ENCODE results near the gene NHLRC2. TPM values are rescaled to one million over a fixed set of nuclear protein-coding genes. Genes with fewer than 3 reads are reported as not detected.
"Not testable (repeated sequence)": the region's sequence is repeated elsewhere in the genome, so short reads cannot be mapped to it uniquely, and the experiment has no call there.

The NHLRC2 gene
- total and polyA plus RNA-seq, 4 donors: 2.4 to 40.0 (median 21.0) TPM

- no peak overlapping the region for H3K4me3 ChIP-seq (ENCODE audit: low read length in 2 of 2)
- no peaks in the 10 kb centered on the region for H3K4me1 ChIP-seq (ENCODE audit: control insufficient read depth in 1 of 2, insufficient read depth in 2 of 2, low read length in 2 of 2)
- H3K9me3 ChIP-seq (ENCODE audit: control insufficient read depth, low read length): no peaks in the 10 kb centered on the region
- H3K27me3 ChIP-seq (ENCODE audit: control insufficient read depth in 1 of 2, insufficient read depth in 2 of 2, low read length in 1 of 2): no peaks in the 10 kb centered on the region
- ATAC-seq (ENCODE audit: low FRiP score) (no peak), DNase-seq (no peak)
- H3K36me3 ChIP-seq (ENCODE audit: control insufficient read depth in 1 of 2, insufficient read depth in 2 of 2, low read length in 1 of 2): no peaks in the 10 kb centered on the region
- intact Hi-C loops (cut with DNase I): no loop called here
- no peak overlapping the region for H3K27ac ChIP-seq (ENCODE audit: low read depth in 1 of 2, low read length in 2 of 2)
- WGBS, 2 donors: 90 to 93% methylated on average over 1 of the region's 1 CpG
These were observed 78.4 kb downstream of the NHLRC2 start for GRCh38 chr10:113932854-113933253.

DNA sequence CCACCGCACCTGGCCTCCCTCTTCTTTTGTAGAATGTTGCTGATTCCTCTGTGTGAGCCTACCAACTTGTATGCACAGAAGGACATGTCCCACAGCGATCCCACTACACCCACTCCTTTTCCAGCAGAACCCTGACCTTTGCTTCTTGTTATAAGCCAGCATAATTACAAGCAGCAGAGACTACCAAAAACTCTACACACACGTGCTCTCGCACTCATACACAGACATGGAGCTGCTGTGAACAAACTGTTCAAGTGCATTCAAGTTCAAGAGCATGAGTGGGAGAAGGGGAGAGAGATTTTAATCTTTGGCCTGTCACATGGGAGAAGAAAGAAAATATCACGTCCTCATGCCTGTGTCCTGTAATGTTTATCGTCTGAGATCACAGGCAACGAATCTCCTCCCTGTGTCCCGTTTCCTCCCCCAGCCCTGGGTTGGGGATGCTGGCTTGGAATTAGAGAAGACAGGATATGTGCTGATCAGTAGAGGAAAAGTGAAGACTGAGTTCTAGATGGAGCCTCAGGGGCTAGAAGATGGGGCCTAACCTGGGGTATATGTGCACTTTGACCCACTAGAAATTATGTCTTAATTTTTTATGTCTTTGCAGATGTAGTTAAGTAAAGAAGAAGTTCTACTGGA, 79.6 kb downstream of the NHLRC2 start:
- Histone ChIP-seq H3K27ac (ENCODE audit: low read depth in 1 of 2, low read length in 2 of 2) (no peak overlapping the region), H3K27me3 (ENCODE audit: control insufficient read depth in 1 of 2, insufficient read depth in 2 of 2, low read length in 1 of 2) (no peaks in the 10 kb centered on the region), H3K4me1 (ENCODE audit: control insufficient read depth in 1 of 2, insufficient read depth in 2 of 2, low read length in 2 of 2) (no peaks in the 10 kb centered on the region), H3K9me3 (ENCODE audit: control insufficient read depth, low read length) (no peaks in the 10 kb centered on the region), H3K36me3 (ENCODE audit: control insufficient read depth in 1 of 2, insufficient read depth in 2 of 2, low read length in 1 of 2) (no peaks in the 10 kb centered on the region), H3K4me3 (ENCODE audit: low read length in 2 of 2) (no peak overlapping the region)
- no peak for ATAC-seq (ENCODE audit: low FRiP score)
- DNase-seq: no peak
- 69 to 76% methylated on average over 8 of the region's 8 CpGs for WGBS, 2 donors
- intact Hi-C loops (cut with DNase I): no loop called here

DNA sequence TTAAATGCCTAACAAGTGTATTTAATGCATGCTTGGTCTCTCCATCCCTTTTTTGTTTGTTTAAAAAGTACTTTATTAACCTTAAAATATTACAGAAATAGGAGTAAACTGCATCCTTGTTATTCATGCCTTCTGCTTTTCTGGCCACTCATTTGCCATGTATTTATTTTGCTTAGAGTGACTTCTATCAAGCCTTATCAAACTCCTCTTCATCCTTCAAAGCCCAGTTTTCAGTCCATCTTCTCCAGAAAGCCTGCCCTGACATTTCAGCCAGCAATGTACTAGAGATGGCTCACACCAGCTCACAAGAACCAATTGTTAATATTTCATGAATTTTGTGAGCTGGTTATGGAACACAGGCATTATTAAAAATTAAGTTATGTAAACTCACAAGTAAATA, 82.8 kb downstream of the NHLRC2 start:
- no peaks in the 10 kb centered on the region for H3K36me3 ChIP-seq (ENCODE audit: control insufficient read depth in 1 of 2, insufficient read depth in 2 of 2, low read length in 1 of 2)
- no peak for ATAC-seq (ENCODE audit: low FRiP score)
- intact Hi-C loops (cut with DNase I): no loop called here

GRCh38 chr10:113937756-113938155, 83.3 kb downstream of the NHLRC2 start:
- DNase-seq (no peak), ATAC-seq (ENCODE audit: low FRiP score) (no peak)
- Histone ChIP-seq H3K27me3 (ENCODE audit: control insufficient read depth in 1 of 2, insufficient read depth in 2 of 2, low read length in 1 of 2) (no peaks in the 10 kb centered on the region), H3K4me1 (ENCODE audit: control insufficient read depth in 1 of 2, insufficient read depth in 2 of 2, low read length in 2 of 2) (no peaks in the 10 kb centered on the region), H3K9me3 (ENCODE audit: control insufficient read depth, low read length) (no peaks in the 10 kb centered on the region), H3K27ac (ENCODE audit: low read depth in 1 of 2, low read length in 2 of 2) (no peak overlapping the region), H3K36me3 (ENCODE audit: control insufficient read depth in 1 of 2, insufficient read depth in 2 of 2, low read length in 1 of 2) (no peaks in the 10 kb centered on the region), H3K4me3 (ENCODE audit: low read length in 2 of 2) (no peak overlapping the region)
- 66 to 68% methylated on average over 7 of the region's 7 CpGs for WGBS, 2 donors
- intact Hi-C loops (cut with DNase I): no loop called here

More for the DNA sequence above, 82.8 kb downstream of the NHLRC2 start:
- DNase-seq: no peak
- H3K4me3 ChIP-seq (ENCODE audit: low read length in 2 of 2): no peak overlapping the region
- H3K27me3 ChIP-seq (ENCODE audit: control insufficient read depth in 1 of 2, insufficient read depth in 2 of 2, low read length in 1 of 2): no peaks in the 10 kb centered on the region
- H3K27ac ChIP-seq (ENCODE audit: low read depth in 1 of 2, low read length in 2 of 2): no peak overlapping the region
- no peaks in the 10 kb centered on the region for H3K9me3 ChIP-seq (ENCODE audit: control insufficient read depth, low read length)
- H3K4me1 ChIP-seq (ENCODE audit: control insufficient read depth in 1 of 2, insufficient read depth in 2 of 2, low read length in 2 of 2): no peaks in the 10 kb centered on the region

GRCh38 chr10:113939212-113939860, 84.9 kb downstream of the NHLRC2 start:
- Histone ChIP-seq H3K9me3 (ENCODE audit: control insufficient read depth, low read length) (no peaks in the 10 kb centered on the region), H3K36me3 (ENCODE audit: control insufficient read depth in 1 of 2, insufficient read depth in 2 of 2, low read length in 1 of 2) (no peaks in the 10 kb centered on the region), H3K27ac (ENCODE audit: low read depth in 1 of 2, low read length in 2 of 2) (no peak overlapping the region), H3K4me3 (ENCODE audit: low read length in 2 of 2) (no peak overlapping the region), H3K27me3 (ENCODE audit: control insufficient read depth in 1 of 2, insufficient read depth in 2 of 2, low read length in 1 of 2) (no peaks in the 10 kb centered on the region), H3K4me1 (ENCODE audit: control insufficient read depth in 1 of 2, insufficient read depth in 2 of 2, low read length in 2 of 2) (no peaks in the 10 kb centered on the region)
- ATAC-seq (ENCODE audit: low FRiP score) (no peak), DNase-seq (no peak)
- WGBS, 2 donors: 76 to 77% methylated on average over 7 of the region's 7 CpGs
- intact Hi-C loops (cut with DNase I): no loop called here

- Histone ChIP-seq H3K9me3 (ENCODE audit: control insufficient read depth, low read length) (no peaks in the 10 kb centered on the region), H3K27me3 (ENCODE audit: control insufficient read depth in 1 of 2, insufficient read depth in 2 of 2, low read length in 1 of 2) (no peaks in the 10 kb centered on the region), H3K36me3 (ENCODE audit: control insufficient read depth in 1 of 2, insufficient read depth in 2 of 2, low read length in 1 of 2) (no peaks in the 10 kb centered on the region), H3K27ac (ENCODE audit: low read depth in 1 of 2, low read length in 2 of 2) (no peak overlapping the region), H3K4me1 (ENCODE audit: control insufficient read depth in 1 of 2, insufficient read depth in 2 of 2, low read length in 2 of 2) (no peaks in the 10 kb centered on the region), H3K4me3 (ENCODE audit: low read length in 2 of 2) (no peak overlapping the region)
- no peak for ATAC-seq (ENCODE audit: low FRiP score)
- intact Hi-C loops (cut with DNase I): no loop called here
- DNase-seq: no peak
- WGBS, 2 donors: 75 to 77% methylated on average over 4 of the region's 4 CpGs
These were observed 86.7 kb downstream of the NHLRC2 start for GRCh38 chr10:113941140-113941539.

DNA sequence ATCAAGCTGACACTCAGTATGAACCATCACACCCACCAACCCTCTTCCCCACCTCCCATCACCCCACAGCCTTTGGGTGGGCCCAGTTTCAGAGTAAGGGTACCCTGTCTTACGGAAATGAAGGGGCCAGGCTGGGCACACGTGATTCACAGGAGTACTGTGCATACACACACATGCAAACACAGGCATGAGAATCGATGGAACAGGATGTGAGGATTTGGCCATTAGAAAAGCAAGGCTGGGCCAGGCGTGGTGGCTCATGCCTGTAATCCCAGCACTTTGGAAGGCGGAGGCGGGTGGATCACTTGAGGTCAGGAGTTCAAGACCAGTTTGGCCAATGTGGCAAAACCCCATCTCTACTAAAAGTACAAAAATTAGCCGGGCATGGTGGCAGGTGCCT, 88.7 kb downstream of the NHLRC2 start:
- intact Hi-C loops (cut with DNase I); H3K36me3 ChIP-seq (ENCODE audit: control insufficient read depth in 1 of 2, insufficient read depth in 2 of 2, low read length in 1 of 2); H3K27ac ChIP-seq (ENCODE audit: low read depth in 1 of 2, low read length in 2 of 2); H3K27me3 ChIP-seq (ENCODE audit: control insufficient read depth in 1 of 2, insufficient read depth in 2 of 2, low read length in 1 of 2); ATAC-seq (ENCODE audit: low FRiP score); H3K9me3 ChIP-seq (ENCODE audit: control insufficient read depth, low read length); H3K4me3 ChIP-seq (ENCODE audit: low read length in 2 of 2); H3K4me1 ChIP-seq (ENCODE audit: control insufficient read depth in 1 of 2, insufficient read depth in 2 of 2, low read length in 2 of 2); DNase-seq: not testable (repeated sequence)
- 94 to 96% methylated on average over 7 of the region's 7 CpGs for WGBS, 2 donors

DNA sequence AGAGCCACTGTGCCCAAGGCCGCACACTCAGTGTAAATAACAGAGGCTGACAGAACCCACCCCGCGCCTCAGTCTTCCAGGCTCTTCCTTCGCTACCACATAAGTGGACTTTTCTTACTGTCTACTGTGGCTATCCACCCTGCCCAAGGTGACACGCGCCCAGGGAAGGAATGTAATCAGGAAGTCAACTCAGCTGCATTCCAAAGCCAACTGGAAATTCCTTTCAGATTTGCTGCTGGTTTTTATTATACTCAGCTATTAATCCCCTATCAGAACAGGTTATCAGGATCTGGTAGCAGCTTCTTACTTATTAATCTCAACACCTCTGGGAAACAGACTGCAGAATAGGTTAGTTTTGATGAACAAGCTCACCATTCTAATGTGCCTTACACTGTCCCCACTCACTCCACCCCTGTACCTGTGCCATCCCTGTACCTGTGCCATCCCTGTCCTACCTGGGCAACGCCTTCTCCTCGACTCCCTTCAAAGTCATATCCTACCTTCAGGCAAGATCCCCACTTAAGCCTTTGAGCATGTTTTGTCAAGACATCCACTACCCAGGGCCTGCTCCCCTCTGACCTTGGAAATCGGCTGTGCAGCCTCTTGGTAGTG, 90.7 kb downstream of the NHLRC2 start:
- Histone ChIP-seq H3K4me3 (ENCODE audit: low read length in 2 of 2) (no peak overlapping the region), H3K9me3 (ENCODE audit: control insufficient read depth, low read length) (no peaks in the 10 kb centered on the region), H3K36me3 (ENCODE audit: control insufficient read depth in 1 of 2, insufficient read depth in 2 of 2, low read length in 1 of 2) (no peaks in the 10 kb centered on the region), H3K4me1 (ENCODE audit: control insufficient read depth in 1 of 2, insufficient read depth in 2 of 2, low read length in 2 of 2) (no peaks in the 10 kb centered on the region), H3K27me3 (ENCODE audit: control insufficient read depth in 1 of 2, insufficient read depth in 2 of 2, low read length in 1 of 2) (no peaks in the 10 kb centered on the region), H3K27ac (ENCODE audit: low read depth in 1 of 2, low read length in 2 of 2) (no peak overlapping the region)
- WGBS, 2 donors: 90% methylated on average over 9 of the region's 9 CpGs
- DNase-seq: no peak
- ATAC-seq (ENCODE audit: low FRiP score): no peak
- intact Hi-C loops (cut with DNase I): no loop called here

- ATAC-seq (ENCODE audit: low FRiP score) (no peak), DNase-seq (no peak)
- 91% methylated on average over 4 of the region's 4 CpGs for WGBS, 2 donors
- Histone ChIP-seq H3K27me3 (ENCODE audit: control insufficient read depth in 1 of 2, insufficient read depth in 2 of 2, low read length in 1 of 2) (no peaks in the 10 kb centered on the region), H3K36me3 (ENCODE audit: control insufficient read depth in 1 of 2, insufficient read depth in 2 of 2, low read length in 1 of 2) (no peaks in the 10 kb centered on the region), H3K4me3 (ENCODE audit: low read length in 2 of 2) (no peak overlapping the region), H3K4me1 (ENCODE audit: control insufficient read depth in 1 of 2, insufficient read depth in 2 of 2, low read length in 2 of 2) (no peaks in the 10 kb centered on the region), H3K9me3 (ENCODE audit: control insufficient read depth, low read length) (no peaks in the 10 kb centered on the region), H3K27ac (ENCODE audit: low read depth in 1 of 2, low read length in 2 of 2) (no peak overlapping the region)
- intact Hi-C loops (cut with DNase I): no loop called here
These were observed 91.2 kb downstream of the NHLRC2 start for GRCh38 chr10:113945687-113946085.

Data from aorta (tissue), 5 donors.